Measurements from ENCODE around the gene MAEA.

The MAEA gene

DNA sequence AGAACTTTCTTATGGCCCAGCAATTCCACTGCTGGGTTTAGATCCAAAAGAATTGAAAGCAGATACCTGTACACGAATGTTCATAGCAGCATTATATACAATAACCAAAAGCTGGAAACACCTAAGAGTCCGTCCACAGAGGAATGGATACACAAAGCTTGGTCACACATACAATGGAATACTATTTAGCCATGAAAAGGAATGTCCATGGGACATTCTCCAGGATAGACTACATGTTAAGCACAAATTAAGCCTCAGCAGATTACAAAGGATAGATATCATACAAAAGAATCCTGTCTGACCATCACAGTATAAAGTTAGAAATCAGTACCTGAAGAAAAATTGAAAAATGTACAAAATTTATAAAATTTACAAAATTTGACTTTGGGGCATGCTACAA, 12.7 kb upstream of the MAEA start:
- Histone ChIP-seq H3K9me3 (ENCODE audit: insufficient read depth, low read depth, low read length) (no peaks in the 10 kb centered on the region), H3K4me3 (ENCODE audit: low read length, poor library complexity, severe bottlenecking) (no peak overlapping the region), H3K9me2 (replicated peaks; ENCODE audit: low read depth, low read length) (no peaks in the 10 kb centered on the region), H3K27me3 (ENCODE audit: insufficient read depth, low read length, poor library complexity, severe bottlenecking) (no peaks in the 10 kb centered on the region), H4K20me1 (ENCODE audit: insufficient read depth, low read length, poor library complexity, severe bottlenecking) (no peaks in the 10 kb centered on the region), H3K79me2 (ENCODE audit: insufficient read depth, low read length) (no peaks in the 10 kb centered on the region), H3K4me1 (ENCODE audit: insufficient read depth, low read length, poor library complexity, severe bottlenecking) (no peaks in the 10 kb centered on the region), H3K36me3 (ENCODE audit: insufficient read depth, low read length) (no peaks in the 10 kb centered on the region), H3K4me2 (ENCODE audit: low read depth, low read length, poor library complexity, severe bottlenecking) (no peak overlapping the region), H3K9ac (ENCODE audit: low read depth, low read length, poor library complexity, severe bottlenecking) (no peak overlapping the region), H3F3A (ENCODE audit: low read depth) (no peaks in the 10 kb centered on the region), H2AFZ (ENCODE audit: low read length) (no peak overlapping the region)
- no peak for TF ChIP-seq EZH2phosphoT487 (IDR thresholded peaks at IDR 0.05; ENCODE audit: borderline replicate concordance)
- TF ChIP-seq, protein P1, sequence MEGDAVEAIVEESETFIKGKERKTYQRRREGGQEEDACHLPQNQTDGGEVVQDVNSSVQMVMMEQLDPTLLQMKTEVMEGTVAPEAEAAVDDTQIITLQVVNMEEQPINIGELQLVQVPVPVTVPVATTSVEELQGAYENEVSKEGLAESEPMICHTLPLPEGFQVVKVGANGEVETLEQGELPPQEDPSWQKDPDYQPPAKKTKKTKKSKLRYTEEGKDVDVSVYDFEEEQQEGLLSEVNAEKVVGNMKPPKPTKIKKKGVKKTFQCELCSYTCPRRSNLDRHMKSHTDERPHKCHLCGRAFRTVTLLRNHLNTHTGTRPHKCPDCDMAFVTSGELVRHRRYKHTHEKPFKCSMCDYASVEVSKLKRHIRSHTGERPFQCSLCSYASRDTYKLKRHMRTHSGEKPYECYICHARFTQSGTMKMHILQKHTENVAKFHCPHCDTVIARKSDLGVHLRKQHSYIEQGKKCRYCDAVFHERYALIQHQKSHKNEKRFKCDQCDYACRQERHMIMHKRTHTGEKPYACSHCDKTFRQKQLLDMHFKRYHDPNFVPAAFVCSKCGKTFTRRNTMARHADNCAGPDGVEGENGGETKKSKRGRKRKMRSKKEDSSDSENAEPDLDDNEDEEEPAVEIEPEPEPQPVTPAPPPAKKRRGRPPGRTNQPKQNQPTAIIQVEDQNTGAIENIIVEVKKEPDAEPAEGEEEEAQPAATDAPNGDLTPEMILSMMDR (conservative IDR thresholded peaks at IDR 0.05; ENCODE audit: low read length): no peak

DNA sequence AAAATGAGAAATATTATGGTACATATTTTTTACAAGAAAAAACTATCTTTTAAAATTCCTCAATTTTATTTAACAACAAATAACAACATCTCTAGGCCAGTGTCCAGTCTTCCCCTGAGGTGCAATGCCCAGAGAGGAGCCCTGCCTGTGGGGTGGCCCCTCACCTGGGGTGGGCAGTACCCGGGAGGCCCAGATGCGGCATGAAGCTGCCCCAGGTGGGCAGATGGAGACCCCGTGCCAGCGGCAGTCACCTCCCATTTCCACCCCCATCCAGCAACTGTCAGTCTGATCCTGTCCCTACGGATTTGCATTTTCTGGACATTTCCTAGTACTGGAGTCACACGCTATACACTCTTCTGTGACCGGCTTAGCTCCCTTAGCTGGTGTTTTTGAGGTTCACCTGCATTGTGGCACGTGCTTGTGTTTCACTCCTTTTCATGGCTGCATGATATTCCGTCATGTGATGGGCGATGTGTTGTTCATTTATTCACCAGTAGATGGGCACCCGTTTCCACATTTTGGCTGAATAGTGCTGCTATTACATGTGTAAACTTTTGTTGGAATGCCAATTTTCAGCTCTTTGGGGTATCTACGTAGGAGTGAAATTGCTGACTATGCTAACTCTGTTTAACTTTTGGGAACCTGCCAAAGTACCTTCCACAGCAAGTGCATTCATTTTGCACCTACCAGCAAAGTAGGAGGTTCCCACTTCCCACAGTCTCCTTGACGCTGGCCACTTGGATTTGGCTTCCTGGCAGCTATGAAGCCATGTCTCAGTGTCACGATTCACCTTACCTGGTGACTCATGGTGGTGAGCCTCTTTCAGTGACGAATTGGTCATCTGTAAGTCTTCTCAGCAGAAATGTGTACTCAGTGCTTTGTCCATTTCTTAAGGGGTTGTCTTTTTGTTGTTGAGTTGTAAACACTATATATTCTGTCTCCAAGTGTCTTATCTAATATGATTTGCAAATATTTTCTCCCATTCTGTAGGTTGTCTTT, 11.7 kb upstream of the MAEA start:
- H3K79me2 ChIP-seq (ENCODE audit: insufficient read depth, low read length): no peaks in the 10 kb centered on the region
- H3K4me1 ChIP-seq (ENCODE audit: insufficient read depth, low read length, poor library complexity, severe bottlenecking): no peaks in the 10 kb centered on the region
- H3F3A ChIP-seq (ENCODE audit: low read depth): no peaks in the 10 kb centered on the region
- no peaks in the 10 kb centered on the region for H3K9me2 ChIP-seq (replicated peaks; ENCODE audit: low read depth, low read length)
- H3K9me3 ChIP-seq (ENCODE audit: insufficient read depth, low read depth, low read length): no peaks in the 10 kb centered on the region
- no peaks in the 10 kb centered on the region for H3K36me3 ChIP-seq (ENCODE audit: insufficient read depth, low read length)
- H4K20me1 ChIP-seq (ENCODE audit: insufficient read depth, low read length, poor library complexity, severe bottlenecking): no peaks in the 10 kb centered on the region
- no peak overlapping the region for H3K4me3 ChIP-seq (ENCODE audit: low read length, poor library complexity, severe bottlenecking)
- no peak overlapping the region for H3K4me2 ChIP-seq (ENCODE audit: low read depth, low read length, poor library complexity, severe bottlenecking)
- no peak for TF ChIP-seq EZH2phosphoT487 (IDR thresholded peaks at IDR 0.05; ENCODE audit: borderline replicate concordance)
- TF ChIP-seq, protein P1 (conservative IDR thresholded peaks at IDR 0.05; ENCODE audit: low read length): peak; percentile 26
- no peak overlapping the region for H2AFZ ChIP-seq (ENCODE audit: low read length)
- H3K9ac ChIP-seq (ENCODE audit: low read depth, low read length, poor library complexity, severe bottlenecking): no peak overlapping the region
- H3K27me3 ChIP-seq (ENCODE audit: insufficient read depth, low read length, poor library complexity, severe bottlenecking): no peaks in the 10 kb centered on the region

DNA sequence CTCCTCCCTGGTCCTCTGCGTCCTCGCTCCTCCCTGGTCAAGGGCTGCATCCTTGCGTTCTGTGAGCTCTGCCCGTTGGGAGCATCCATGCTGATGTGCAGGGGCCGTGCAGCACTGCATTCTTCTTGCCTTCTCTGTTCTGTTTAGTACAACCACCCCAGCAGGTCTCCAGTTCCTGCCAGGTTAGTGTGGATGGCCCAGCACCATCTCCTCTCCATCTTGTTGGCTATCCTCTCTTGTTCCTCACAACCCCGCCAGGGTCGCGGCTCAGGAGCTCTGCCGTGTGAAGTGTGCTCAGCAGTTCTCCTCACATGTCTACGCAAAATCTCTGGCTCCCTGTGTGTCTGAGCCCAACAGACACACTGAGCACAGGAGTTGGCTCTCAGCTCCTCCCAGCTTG, 10.4 kb upstream of the MAEA start:
- Histone ChIP-seq H3F3A (ENCODE audit: low read depth) (no peaks in the 10 kb centered on the region), H4K20me1 (ENCODE audit: insufficient read depth, low read length, poor library complexity, severe bottlenecking) (no peaks in the 10 kb centered on the region), H3K4me3 (ENCODE audit: low read length, poor library complexity, severe bottlenecking) (no peak overlapping the region), H3K79me2 (ENCODE audit: insufficient read depth, low read length) (no peaks in the 10 kb centered on the region), H3K9ac (ENCODE audit: low read depth, low read length, poor library complexity, severe bottlenecking) (no peak overlapping the region), H3K4me2 (ENCODE audit: low read depth, low read length, poor library complexity, severe bottlenecking) (no peak overlapping the region), H3K9me2 (replicated peaks; ENCODE audit: low read depth, low read length) (no peaks in the 10 kb centered on the region), H3K9me3 (ENCODE audit: insufficient read depth, low read depth, low read length) (no peaks in the 10 kb centered on the region), H3K4me1 (ENCODE audit: insufficient read depth, low read length, poor library complexity, severe bottlenecking) (no peaks in the 10 kb centered on the region), H3K36me3 (ENCODE audit: insufficient read depth, low read length) (no peaks in the 10 kb centered on the region), H2AFZ (ENCODE audit: low read length) (no peak overlapping the region), H3K27me3 (ENCODE audit: insufficient read depth, low read length, poor library complexity, severe bottlenecking) (no peaks in the 10 kb centered on the region)
- no peak for TF ChIP-seq EZH2phosphoT487 (IDR thresholded peaks at IDR 0.05; ENCODE audit: borderline replicate concordance)
- TF ChIP-seq, protein P1 (conservative IDR thresholded peaks at IDR 0.05; ENCODE audit: low read length): no peak

Data from Loucy (cell line).